Glomerular endothelial cell (primary cell): ENCODE measurements around the gene THSD4. TPM values are rescaled to one million over a fixed set of nuclear protein-coding genes. Genes with fewer than 3 reads are reported as not detected.

Experiments used
- DNase-seq: peaks from one replicate; pipeline ENCODE4 v3.0.0-alpha.2; 2011; ENCODE audit warnings: low read depth, low spot score; ENCODE audit errors: extremely low read depth
- total RNA-seq: library from RNA; depleted of rRNA; stranded (reverse); fragments of >200 nt; gene quantifications from 2 replicates; pipeline ENCODE4 v1.2.3, GENCODE V29; 2015

THSD4 gene
- total RNA-seq, 1 donor from 2014 or later = 110 TPM

DNA sequence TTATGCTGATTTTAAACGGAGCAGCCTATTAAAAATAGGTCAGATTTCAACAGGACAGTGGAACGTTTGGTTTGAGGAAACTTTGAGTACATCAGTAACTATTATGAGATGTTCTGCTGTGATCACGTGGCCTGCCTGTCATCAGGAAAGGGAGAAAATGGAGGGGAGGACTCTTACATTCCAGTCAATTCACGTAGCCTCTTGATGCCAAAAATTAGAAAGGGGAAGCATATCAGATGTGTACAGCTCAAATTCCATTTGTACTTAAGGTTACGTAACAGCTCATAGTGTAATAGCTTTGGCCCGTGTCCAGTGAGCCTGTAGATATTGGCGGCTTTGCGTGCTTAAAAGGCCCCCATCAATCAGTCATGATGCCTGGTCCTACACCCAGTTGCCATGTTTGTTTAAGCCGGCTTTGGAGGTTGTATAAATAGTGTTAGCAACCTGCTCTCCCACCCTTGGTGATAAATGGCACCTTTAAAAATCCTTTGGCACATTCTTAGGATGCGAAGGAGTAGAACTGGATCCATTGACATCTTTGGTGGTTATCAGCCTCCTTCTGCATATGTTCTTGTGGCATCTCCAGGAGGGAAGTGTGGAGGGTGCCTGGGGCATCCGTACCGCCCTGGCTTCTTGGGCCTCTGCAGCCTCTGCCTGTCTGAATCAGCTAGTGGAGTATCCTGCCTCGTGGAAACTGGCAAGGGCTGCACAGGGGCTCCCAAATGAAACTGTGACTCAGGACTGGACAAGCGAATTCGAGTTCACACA lies 163.9 kb downstream of the THSD4 start:
- peak; percentile 88 for DNase-seq

DNA sequence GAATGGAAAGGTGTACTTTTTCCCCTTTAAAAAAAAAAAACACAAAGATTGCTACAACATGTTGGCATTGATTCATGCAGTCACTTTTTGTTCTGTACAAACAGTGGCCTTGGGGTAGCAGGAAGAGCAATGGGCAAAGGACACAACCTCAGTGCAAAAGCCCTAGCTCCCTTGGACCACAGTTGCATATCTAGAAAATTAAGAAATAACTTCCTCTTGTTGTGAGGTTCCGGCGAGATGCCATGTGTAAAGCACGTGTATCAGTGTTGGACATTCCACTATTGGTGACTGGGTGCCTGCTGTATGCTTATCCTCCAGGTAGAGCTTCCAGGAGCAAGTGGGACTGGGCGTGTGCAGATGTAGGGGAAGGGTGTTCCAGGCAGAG lies 164.5 kb downstream of the THSD4 start:
- DNase-seq = no peak

DNA sequence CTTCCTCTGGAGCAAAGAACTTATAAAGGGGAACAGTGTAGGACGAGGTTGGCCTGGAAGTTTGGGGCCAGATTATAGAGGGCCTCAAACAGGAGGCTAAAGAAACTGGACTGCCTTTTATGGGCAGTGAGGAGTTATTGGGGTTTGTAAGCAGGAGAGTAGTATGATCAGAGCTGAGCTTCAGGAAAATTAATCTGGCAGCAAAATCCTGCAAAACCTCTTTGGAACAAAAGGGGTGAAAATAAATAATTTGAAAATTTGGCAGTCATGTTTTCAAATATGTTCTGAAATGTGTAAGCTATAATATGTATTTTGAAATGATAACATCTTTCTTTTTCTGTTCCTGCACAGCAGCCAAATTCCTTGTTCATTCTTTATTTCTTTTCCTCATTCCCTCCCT lies 164.9 kb downstream of the THSD4 start:
- no peak for DNase-seq

DNA sequence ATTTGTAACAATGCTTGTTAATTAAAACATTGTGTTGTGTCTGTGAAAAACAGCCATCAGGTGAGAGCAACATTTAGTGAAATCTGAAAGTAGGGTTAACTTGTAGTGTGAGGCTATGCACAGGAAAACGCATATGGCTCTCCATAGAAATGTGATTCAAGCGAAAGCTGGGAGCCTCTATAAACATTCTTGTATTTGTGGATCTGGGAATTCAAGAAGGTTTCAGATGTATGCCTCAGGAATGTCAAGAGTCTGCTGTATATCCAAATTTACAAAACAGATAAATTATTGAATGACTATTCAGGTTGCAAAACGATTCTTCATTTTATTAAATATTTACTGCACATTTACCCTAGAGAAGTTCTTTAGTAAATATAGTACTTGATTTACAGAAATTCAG lies 166.0 kb downstream of the THSD4 start:
- DNase-seq = no peak

DNA sequence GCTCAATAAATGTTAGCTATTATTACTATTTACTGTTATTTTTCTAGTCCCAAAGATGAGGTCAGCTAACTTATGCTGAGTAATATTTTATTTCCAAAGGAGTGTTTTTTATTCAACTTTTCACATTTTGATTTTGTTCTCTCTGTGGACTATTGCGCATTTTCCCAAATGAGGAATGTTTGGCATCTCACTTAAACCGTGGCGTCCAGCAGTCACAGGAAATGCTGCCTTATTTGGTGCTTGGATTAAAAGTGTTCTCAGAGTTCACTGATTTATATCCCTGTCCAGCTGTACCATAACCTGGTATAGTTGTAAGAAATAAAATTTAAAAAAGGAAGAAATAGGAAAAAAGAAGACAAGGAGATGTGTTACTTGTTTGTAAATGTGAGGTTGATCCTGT lies 166.8 kb downstream of the THSD4 start:
- no peak for DNase-seq

GRCh38 chr15:71288348-71288955 lies 173.2 kb downstream of the THSD4 start:
- no peak for DNase-seq

GRCh38 chr15:71290002-71290401 lies 174.7 kb downstream of the THSD4 start:
- DNase-seq = no peak

DNA sequence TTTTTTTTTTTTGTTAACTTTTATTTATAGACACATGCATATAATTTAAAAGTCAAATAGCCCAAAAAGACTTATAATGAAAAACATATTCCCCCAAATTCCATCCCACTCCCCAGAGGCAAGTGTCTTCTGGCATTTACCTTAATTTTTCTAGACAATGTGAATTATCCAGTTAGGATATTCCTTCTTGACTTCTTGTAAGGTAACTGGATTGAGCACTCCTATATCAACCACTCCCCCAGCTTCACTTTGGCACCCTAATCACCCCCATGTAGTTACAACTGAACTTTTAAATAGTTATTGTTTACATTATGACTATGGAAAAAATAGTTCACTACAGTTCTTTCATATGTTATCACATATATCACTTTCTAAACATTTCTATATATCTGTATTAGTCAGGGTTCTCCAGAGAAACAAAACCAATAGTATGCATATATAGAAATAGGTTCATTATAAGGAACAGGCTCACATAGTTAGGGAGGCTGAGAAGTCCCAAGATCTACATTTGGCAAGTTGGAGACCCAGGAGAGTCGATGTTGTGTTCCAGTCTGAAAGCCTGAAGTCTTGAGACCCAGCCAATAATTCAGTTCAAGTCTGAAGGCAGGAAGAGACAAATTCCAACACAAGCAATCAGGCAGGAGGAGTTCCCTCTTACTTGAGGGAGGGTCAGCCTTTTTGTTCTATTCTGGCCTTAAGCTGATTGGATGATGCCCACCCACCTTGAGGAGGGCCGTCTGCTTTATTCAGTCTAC lies 175.8 kb downstream of the THSD4 start:
- no peak for DNase-seq

- no peak for DNase-seq
Measured at GRCh38 chr15:71291723-71292122, 176.5 kb downstream of the THSD4 start.

- DNase-seq = no peak
Measured at GRCh38 chr15:71293723-71294122, 178.5 kb downstream of the THSD4 start.

DNA sequence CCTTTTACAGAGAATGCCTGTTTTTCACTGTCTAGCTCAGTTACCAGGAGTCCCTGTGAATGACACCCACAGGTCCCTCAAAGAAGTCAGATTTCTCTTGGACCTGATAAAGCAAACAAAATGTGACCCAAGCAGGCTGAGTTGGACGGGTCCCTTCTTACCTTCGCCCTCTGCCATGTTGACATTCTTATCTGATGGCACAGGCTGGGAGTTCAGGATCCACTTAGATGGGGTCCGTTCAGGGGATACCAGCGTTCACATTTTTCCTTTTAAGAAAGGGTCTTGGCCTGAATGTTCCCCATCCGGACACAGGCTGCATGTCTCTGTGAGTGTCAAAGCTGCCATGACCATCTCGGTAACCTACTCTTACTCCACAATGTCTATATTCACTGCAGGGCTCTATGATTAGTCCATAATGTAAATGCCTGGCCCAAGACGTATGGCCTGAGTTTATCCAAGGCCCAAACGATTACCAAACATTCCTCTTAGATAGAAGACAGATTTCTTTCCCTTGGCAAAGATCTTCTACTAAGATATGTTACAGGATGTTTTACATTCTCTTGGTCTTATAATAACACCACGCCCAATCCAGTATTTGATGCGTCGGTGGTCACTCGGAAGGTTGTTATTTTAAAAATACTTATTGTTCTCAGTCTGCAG lies 179.1 kb downstream of the THSD4 start:
- DNase-seq = no peak

GRCh38 chr15:71294911-71295602 lies 179.8 kb downstream of the THSD4 start:
- peak; percentile 99 for DNase-seq

DNA sequence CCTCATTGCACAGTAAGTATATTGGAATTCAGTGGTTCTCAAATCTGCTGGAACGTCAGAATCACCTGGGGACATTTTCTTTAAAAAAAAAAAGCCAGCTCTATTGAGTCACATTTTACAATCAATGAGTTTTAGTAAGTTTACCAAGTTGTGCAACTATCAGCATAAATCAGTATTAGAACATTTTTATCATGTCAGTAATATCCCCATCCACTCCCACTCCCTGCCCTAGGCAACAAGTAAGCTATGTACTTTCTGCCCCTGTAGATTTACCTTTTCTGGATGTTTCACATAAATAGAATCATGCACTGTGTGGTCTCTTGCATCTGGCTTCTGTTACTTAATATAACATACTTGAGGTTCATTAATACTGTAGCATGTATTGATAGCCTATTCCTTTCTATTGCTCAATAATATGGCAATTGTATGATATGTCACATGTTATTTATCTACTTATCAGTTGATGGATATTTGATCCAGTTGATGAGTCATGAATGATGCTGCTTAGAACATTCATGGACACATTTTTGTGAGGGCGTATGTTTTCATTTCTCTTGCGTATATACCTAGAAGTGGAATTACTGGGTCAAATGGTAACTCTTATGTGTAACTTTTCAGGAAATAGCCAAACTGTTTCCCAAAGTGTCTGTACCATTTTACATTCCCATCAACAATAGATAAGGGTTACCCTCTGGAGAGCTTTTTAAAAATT lies 180.5 kb downstream of the THSD4 start:
- peak; percentile 77 for DNase-seq

- DNase-seq = no peak
Measured at GRCh38 chr15:71296315-71296679, 181.0 kb downstream of the THSD4 start.

DNA sequence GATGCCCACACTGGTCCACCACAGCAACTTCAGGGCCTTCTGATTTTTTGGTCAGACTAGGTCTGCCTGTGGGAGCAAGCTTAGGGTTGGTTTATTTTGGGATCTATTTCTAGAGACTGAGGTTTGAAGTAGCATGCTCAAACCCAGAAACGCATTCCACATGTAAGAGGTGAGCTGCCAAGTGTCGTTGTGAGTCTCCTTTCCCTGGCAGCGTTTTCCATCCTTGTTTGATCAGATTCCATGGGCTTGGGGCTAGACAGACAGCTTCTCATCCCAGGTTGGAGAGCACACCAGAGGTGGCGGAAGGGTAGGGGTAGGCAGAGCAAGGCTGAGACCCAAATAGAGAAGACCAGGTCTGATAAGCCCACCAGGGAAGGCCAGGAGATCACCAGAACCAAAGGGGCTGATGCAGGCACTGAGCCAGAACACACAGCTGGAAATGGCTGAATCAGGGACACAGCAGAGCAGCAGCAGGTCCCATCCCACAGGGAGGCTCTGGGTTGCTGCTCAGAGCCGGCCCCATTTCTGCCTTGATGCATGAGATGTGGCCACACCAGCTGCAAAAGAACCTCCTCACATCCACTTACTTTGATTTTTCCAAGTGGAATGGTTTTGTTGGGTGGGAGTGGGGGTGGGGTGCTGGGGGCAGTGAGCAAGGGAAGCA lies 186.8 kb downstream of the THSD4 start:
- no peak for DNase-seq

DNA sequence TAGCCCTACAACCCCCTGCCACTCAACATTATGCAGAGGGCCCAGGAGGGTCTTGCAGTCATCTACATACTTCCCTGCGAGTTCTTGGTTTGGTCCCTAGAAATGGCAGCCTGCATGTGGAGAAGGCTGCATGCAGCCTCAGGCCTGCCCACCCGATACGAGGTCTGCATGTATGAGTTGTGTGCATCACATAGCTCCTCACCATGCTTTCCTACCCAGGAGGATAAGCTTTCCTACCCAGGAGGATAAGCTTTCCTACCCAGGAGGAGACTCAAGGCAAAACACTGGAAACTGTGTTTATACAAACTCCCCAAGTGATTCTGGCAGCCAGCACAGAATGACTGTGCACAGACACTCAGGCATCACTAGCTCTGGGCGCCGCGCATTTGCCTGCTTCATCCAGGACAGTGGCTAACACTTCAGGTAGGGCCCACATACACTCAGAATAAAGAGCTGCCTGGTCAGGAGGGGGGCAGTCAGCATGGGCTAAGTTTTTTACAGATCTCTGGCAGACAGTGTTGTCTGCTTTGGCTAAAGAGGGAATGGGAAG lies 187.7 kb downstream of the THSD4 start:
- DNase-seq = no peak

- DNase-seq = no peak
Measured at GRCh38 chr15:71303977-71304376, 188.7 kb downstream of the THSD4 start.

- no peak for DNase-seq
Measured at GRCh38 chr15:71304681-71305080, 189.4 kb downstream of the THSD4 start.

GRCh38 chr15:71306538-71306937 lies 191.3 kb downstream of the THSD4 start:
- no peak for DNase-seq
